HEK293 (cell line): ENCODE data around the gene DIP2B.

Source experiments
- KLF1 ChIP-seq: fragments of 450-650 bp; formaldehyde crosslinking; IDR thresholded peaks from 2 replicates; pipeline ENCODE4 v1.5.1; 2016; ENCODE audit warnings: missing biosample characterization, missing genetic modification characterization
- ZNF549 ChIP-seq: fragments of 450-650 bp; IDR thresholded peaks from 2 replicates; pipeline ENCODE4 v1.5.1; 2018; ENCODE audit warnings: missing biosample characterization, missing genetic modification characterization, mild to moderate bottlenecking, inconsistent platforms, moderate library complexity
- TF ChIP-seq, protein P1 (sequence below): fragments of 450-650 bp; formaldehyde crosslinking; IDR thresholded peaks from 2 replicates; pipeline ENCODE4 v1.5.1; 2016; ENCODE audit warnings: missing biosample characterization, missing genetic modification characterization

- TF ChIP-seq, protein P1, sequence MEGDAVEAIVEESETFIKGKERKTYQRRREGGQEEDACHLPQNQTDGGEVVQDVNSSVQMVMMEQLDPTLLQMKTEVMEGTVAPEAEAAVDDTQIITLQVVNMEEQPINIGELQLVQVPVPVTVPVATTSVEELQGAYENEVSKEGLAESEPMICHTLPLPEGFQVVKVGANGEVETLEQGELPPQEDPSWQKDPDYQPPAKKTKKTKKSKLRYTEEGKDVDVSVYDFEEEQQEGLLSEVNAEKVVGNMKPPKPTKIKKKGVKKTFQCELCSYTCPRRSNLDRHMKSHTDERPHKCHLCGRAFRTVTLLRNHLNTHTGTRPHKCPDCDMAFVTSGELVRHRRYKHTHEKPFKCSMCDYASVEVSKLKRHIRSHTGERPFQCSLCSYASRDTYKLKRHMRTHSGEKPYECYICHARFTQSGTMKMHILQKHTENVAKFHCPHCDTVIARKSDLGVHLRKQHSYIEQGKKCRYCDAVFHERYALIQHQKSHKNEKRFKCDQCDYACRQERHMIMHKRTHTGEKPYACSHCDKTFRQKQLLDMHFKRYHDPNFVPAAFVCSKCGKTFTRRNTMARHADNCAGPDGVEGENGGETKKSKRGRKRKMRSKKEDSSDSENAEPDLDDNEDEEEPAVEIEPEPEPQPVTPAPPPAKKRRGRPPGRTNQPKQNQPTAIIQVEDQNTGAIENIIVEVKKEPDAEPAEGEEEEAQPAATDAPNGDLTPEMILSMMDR (tag by site-specific recombination), result no peak
- TF ChIP-seq ZNF549 (tag by site-specific recombination) (no peak), KLF1 (tag by site-specific recombination) (no peak)
These were observed 2.7 kb downstream of the DIP2B start for GRCh38 chr12:50507474-50507838.
